Natural killer cell treated with Interleukin-12 subunit alpha and Interleukin-12 subunit beta and Interleukin-15 and Interleukin-18, amount 100 ng/mL, for 72 hours (primary cell): ENCODE results near the gene ACSL6. TPM values are rescaled to one million over a fixed set of nuclear protein-coding genes. Genes with fewer than 3 reads are reported as not detected.

ENCODE experiments used
- ATAC-seq, 2 donors: fragments of 150-1000 bp; cut with Tn5 transposase in 1 of 2; sonication (Bioruptor Pico), chemical (Tn5 transposase) in 1 of 2; 2 replicates each; pipeline ENCODE4 v1.10.0; 2021
- DNase-seq: peaks from one replicate; pipeline ENCODE4 v3.0.0; 2022; ENCODE audit warnings: low spot score
- H3K27ac Mint-ChIP-seq, 2 donors: 1 replicate in 1 of 2; 2 replicates in 1 of 2; pipeline ENCODE4 v1.8.0; 2022; ENCODE audit warnings: mixed read lengths in 2 of 2, mild to moderate bottlenecking in 1 of 2, moderate library complexity in 1 of 2
- H3K27me3 Mint-ChIP-seq, 2 donors: 1 replicate in 1 of 2; 2 replicates in 1 of 2; pipeline ENCODE4 v1.8.0; 2022; ENCODE audit warnings: mixed read lengths in 2 of 2
- H3K36me3 Mint-ChIP-seq: one replicate; pipeline ENCODE4 v1.8.0; 2022; ENCODE audit warnings: mixed read lengths
- H3K4me1 Mint-ChIP-seq, 2 donors: 1 replicate in 1 of 2; 2 replicates in 1 of 2; pipeline ENCODE4 v1.8.0; 2022; ENCODE audit warnings: low read depth in 2 of 2, mixed read lengths in 2 of 2, mild to moderate bottlenecking in 1 of 2
- H3K4me3 Mint-ChIP-seq: one replicate; pipeline ENCODE4 v1.8.0; 2022; ENCODE audit warnings: mixed read lengths
- H3K9me3 Mint-ChIP-seq: 2 replicates; pipeline ENCODE4 v1.8.0; 2022; ENCODE audit warnings: mixed read lengths
- total RNA-seq, 2 donors: library from RNA; stranded (reverse); gene quantifications; one replicate each; pipeline ENCODE4 v1.2.3, GENCODE V29; 2022

ACSL6 gene
- total RNA-seq, 2 donors from 2014 or later: 0.67 to 1.5 TPM

GRCh38 chr5:131984956-131985665, 26.3 kb downstream of the ACSL6 start:
- Mint-ChIP-seq H3K27me3 (peaks cover 6 to 13% of the 10 kb centered on the region in 2 donors), H3K4me3 (no peak overlapping the region)

GRCh38 chr5:131983244-131983771, 28.1 kb downstream of the ACSL6 start:
- no peak overlapping the region for H3K27ac Mint-ChIP-seq
- no peaks in the 10 kb centered on the region for H3K36me3 Mint-ChIP-seq
- no peak for ATAC-seq
- H3K4me1 Mint-ChIP-seq: peaks cover 0 to 14% of the 10 kb centered on the region in 2 donors
- no peaks in the 10 kb centered on the region for H3K9me3 Mint-ChIP-seq
- H3K4me3 Mint-ChIP-seq: no peak overlapping the region
- DNase-seq: no peak
- H3K27me3 Mint-ChIP-seq: peaks cover 6 to 13% of the 10 kb centered on the region in 2 donors

More at GRCh38 chr5:131984956-131985665, 26.3 kb downstream of the ACSL6 start:
- DNase-seq: no peak
- Mint-ChIP-seq H3K9me3 (no peaks in the 10 kb centered on the region), H3K27ac (no peak overlapping the region), H3K4me1 (peaks cover 0 to 14% of the 10 kb centered on the region in 2 donors), H3K36me3 (no peaks in the 10 kb centered on the region)
- no peak for ATAC-seq

- no peak overlapping the region for H3K27ac Mint-ChIP-seq
- ATAC-seq (no peak), DNase-seq (no peak)
- no peaks in the 10 kb centered on the region for H3K36me3 Mint-ChIP-seq
- peaks cover 0 to 14% of the 10 kb centered on the region in 2 donors for H3K4me1 Mint-ChIP-seq
- H3K27me3 Mint-ChIP-seq: peaks cover 6 to 13% of the 10 kb centered on the region in 2 donors
- no peaks in the 10 kb centered on the region for H3K9me3 Mint-ChIP-seq
- no peak overlapping the region for H3K4me3 Mint-ChIP-seq
These were observed 29.9 kb downstream of the ACSL6 start for GRCh38 chr5:131981516-131981915.

GRCh38 chr5:131980696-131981095, 30.8 kb downstream of the ACSL6 start:
- H3K27ac Mint-ChIP-seq: no peak overlapping the region
- H3K36me3 Mint-ChIP-seq: no peaks in the 10 kb centered on the region
- H3K4me1 Mint-ChIP-seq: peaks cover 0 to 11% of the 10 kb centered on the region in 2 donors
- no peak overlapping the region for H3K4me3 Mint-ChIP-seq
- DNase-seq (peak; percentile 32), ATAC-seq (no peak)
- no peaks in the 10 kb centered on the region for H3K9me3 Mint-ChIP-seq
- H3K27me3 Mint-ChIP-seq: peaks cover 6 to 13% of the 10 kb centered on the region in 2 donors

GRCh38 chr5:131979816-131980215, 31.6 kb downstream of the ACSL6 start:
- Mint-ChIP-seq H3K36me3 (no peaks in the 10 kb centered on the region), H3K27me3 (peaks cover 6 to 13% of the 10 kb centered on the region in 2 donors), H3K9me3 (no peaks in the 10 kb centered on the region), H3K4me1 (peaks cover 4 to 14% of the 10 kb centered on the region in 2 donors), H3K27ac (no peak overlapping the region), H3K4me3 (no peak overlapping the region)
- no peak for DNase-seq
- no peak for ATAC-seq

- H3K4me3 Mint-ChIP-seq: no peak overlapping the region
- H3K36me3 Mint-ChIP-seq: no peaks in the 10 kb centered on the region
- H3K9me3 Mint-ChIP-seq: no peaks in the 10 kb centered on the region
- ATAC-seq (no peak), DNase-seq (no peak)
- peaks cover 0 to 9% of the 10 kb centered on the region in 2 donors for H3K27me3 Mint-ChIP-seq
- H3K4me1 Mint-ChIP-seq: peaks cover 6 to 9% of the 10 kb centered on the region in 2 donors
- no peak overlapping the region for H3K27ac Mint-ChIP-seq
These were observed 34.2 kb downstream of the ACSL6 start for GRCh38 chr5:131977212-131977604.

- no peak for DNase-seq
- Mint-ChIP-seq H3K27ac (no peak overlapping the region), H3K4me3 (no peak overlapping the region), H3K9me3 (no peaks in the 10 kb centered on the region), H3K4me1 (peaks cover 6 to 9% of the 10 kb centered on the region in 2 donors), H3K36me3 (no peaks in the 10 kb centered on the region), H3K27me3 (peaks cover 0 to 9% of the 10 kb centered on the region in 2 donors)
- peak in 1 of 2 donors; percentile 9 for ATAC-seq
These were observed 34.8 kb downstream of the ACSL6 start for GRCh38 chr5:131976414-131977211.

GRCh38 chr5:131974956-131975726, 36.3 kb downstream of the ACSL6 start:
- DNase-seq (no peak), ATAC-seq (peak; percentile 30 to 39)
- peaks cover 6 to 9% of the 10 kb centered on the region in 2 donors for H3K4me1 Mint-ChIP-seq
- peak overlapping the region; percentile 70 for H3K4me3 Mint-ChIP-seq
- H3K36me3 Mint-ChIP-seq: no peaks in the 10 kb centered on the region
- H3K27me3 Mint-ChIP-seq: no peaks in the 10 kb centered on the region
- H3K9me3 Mint-ChIP-seq: no peaks in the 10 kb centered on the region
- H3K27ac Mint-ChIP-seq: peak overlapping the region; percentile 44 to 56

GRCh38 chr5:131974622-131974955, 36.9 kb downstream of the ACSL6 start:
- Mint-ChIP-seq H3K27ac (peak overlapping the region; percentile 44 to 56), H3K4me3 (peak overlapping the region; percentile 70), H3K9me3 (no peaks in the 10 kb centered on the region), H3K36me3 (no peaks in the 10 kb centered on the region), H3K4me1 (peaks cover 6 to 9% of the 10 kb centered on the region in 2 donors), H3K27me3 (no peaks in the 10 kb centered on the region)
- DNase-seq (no peak), ATAC-seq (no peak)

GRCh38 chr5:131974016-131974415, 37.4 kb downstream of the ACSL6 start:
- Mint-ChIP-seq H3K9me3 (no peaks in the 10 kb centered on the region), H3K36me3 (no peaks in the 10 kb centered on the region), H3K4me3 (no peak overlapping the region), H3K27me3 (no peaks in the 10 kb centered on the region), H3K27ac (no peak overlapping the region), H3K4me1 (peaks cover 6 to 9% of the 10 kb centered on the region in 2 donors)
- no peak for DNase-seq
- no peak for ATAC-seq

GRCh38 chr5:131973089-131973712, 38.3 kb downstream of the ACSL6 start:
- Mint-ChIP-seq H3K27ac (no peak overlapping the region), H3K4me3 (no peak overlapping the region), H3K9me3 (no peaks in the 10 kb centered on the region), H3K36me3 (no peaks in the 10 kb centered on the region), H3K27me3 (no peaks in the 10 kb centered on the region), H3K4me1 (peaks cover 6 to 9% of the 10 kb centered on the region in 2 donors)
- DNase-seq (no peak), ATAC-seq (no peak)

GRCh38 chr5:131968396-131968954, 43.0 kb downstream of the ACSL6 start:
- Mint-ChIP-seq H3K4me1 (no peaks in the 10 kb centered on the region), H3K27ac (no peak overlapping the region), H3K36me3 (no peaks in the 10 kb centered on the region), H3K27me3 (peaks cover 0 to 3% of the 10 kb centered on the region in 2 donors), H3K4me3 (no peak overlapping the region), H3K9me3 (no peaks in the 10 kb centered on the region)
- DNase-seq (no peak), ATAC-seq (no peak)

- Mint-ChIP-seq H3K27me3 (peaks cover 0 to 5% of the 10 kb centered on the region in 2 donors), H3K4me1 (no peaks in the 10 kb centered on the region), H3K27ac (no peak overlapping the region), H3K4me3 (no peak overlapping the region), H3K9me3 (no peaks in the 10 kb centered on the region), H3K36me3 (no peaks in the 10 kb centered on the region)
- DNase-seq (no peak), ATAC-seq (no peak)
These were observed 44.9 kb downstream of the ACSL6 start for GRCh38 chr5:131966551-131966950.
